ENCODE data around the gene RPRD1A. TPM values are rescaled to one million over a fixed set of nuclear protein-coding genes. Genes with fewer than 3 reads are reported as not detected.
"Not testable (repeated sequence)": the region's sequence is repeated elsewhere in the genome, so short reads cannot be mapped to it uniquely, and the experiment has no call there.

RPRD1A gene
- total RNA-seq, 1 donor from 2014 or later, result 47.7 TPM

DNA sequence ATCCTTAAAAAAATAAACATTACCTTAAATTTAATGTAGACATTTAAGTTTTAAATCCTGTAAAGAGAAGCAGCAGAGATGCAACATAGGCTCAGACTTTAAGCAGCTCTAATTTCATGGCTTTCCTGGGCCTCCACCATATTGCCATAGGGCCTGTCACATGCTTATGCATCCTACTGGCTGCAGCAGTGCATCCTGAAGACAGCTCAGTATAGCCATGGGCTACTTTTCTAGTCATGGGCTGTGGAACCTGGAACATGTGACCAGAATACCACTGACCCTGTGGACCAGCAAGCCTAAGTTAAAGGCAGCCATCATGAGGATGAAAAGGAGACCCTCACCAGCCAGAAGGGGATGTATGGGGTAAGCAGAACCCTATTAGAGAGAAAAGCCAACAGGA, 84.2 kb downstream of the RPRD1A start:
- intact Hi-C loops (cut with DNase I), result no loop called here
- ATAC-seq (ENCODE audit: poor library complexity), result no peak
- DNase-seq, result no peak

DNA sequence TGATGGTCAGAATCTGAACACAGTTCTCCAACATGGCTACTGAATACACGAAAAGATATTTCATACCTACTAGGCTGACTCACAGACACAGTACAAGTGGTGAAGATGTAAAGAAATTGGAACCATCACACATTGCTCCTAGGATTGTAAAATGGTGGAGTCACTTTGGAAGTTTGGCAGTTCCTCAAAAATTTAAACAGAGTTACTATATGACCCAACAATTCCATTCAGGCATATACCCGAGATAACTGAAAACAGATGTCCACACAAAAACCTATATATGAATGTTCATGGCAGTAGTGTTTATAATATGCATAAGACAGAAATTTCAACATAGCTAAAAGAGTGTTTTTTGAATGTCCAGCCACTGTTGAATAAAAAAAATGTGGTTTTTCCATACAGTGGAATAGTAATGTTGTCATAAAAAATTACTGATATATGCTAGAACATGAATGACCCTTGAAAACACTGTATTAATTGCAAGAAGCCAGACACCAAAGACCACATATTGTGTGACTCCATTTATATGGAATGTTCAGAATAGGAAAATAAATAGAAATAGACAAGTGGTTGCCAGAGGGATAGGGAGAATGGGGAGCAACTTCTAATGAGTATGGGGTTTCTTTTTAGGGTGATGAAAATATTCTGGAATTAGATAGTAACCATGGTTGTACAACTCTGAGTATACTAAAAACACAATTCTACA, 84.8 kb downstream of the RPRD1A start:
- ATAC-seq (ENCODE audit: poor library complexity) (no peak), DNase-seq (no peak)
- intact Hi-C loops (cut with DNase I), result no loop called here

DNA sequence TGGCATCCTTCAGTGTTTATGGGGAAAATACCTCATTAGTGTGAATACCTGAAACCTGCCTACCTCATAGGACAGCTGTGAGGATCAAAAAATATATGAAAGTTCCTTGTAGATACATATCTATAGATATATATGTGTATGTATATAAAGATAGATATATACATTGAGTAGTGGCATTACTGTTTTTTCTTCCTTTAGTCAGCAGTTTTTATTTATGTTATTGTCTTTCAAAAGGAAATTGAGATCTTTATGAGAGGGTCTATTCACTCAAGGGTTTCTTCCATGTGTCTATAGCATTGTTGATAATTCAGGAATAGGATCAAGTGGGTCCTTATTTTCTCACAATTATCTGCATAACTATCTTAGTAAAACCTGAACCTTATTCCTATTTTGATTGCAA, 88.2 kb downstream of the RPRD1A start:
- intact Hi-C loops (cut with DNase I), result no loop called here
- ATAC-seq (ENCODE audit: poor library complexity) (no peak), DNase-seq (no peak)

GRCh38 chr18:35974181-35974580, 93.2 kb downstream of the RPRD1A start:
- intact Hi-C loops (cut with DNase I), result no loop called here
- DNase-seq, result no peak
- no peak for ATAC-seq (ENCODE audit: poor library complexity)

- intact Hi-C loops (cut with DNase I), result no loop called here
- no peak for DNase-seq
- ATAC-seq (ENCODE audit: poor library complexity), result no peak
Observed at GRCh38 chr18:35973650-35974049, 93.7 kb downstream of the RPRD1A start.

GRCh38 chr18:35972197-35973000, 95.0 kb downstream of the RPRD1A start, which contains the start of gene RMP24:
TSS of gene RMP24 (plus strand) at chr18:35972679.
- peak; percentile 98 for ATAC-seq (ENCODE audit: poor library complexity)
- peak; percentile 95 for DNase-seq
- intact Hi-C loops (cut with DNase I), result no loop called here

DNA sequence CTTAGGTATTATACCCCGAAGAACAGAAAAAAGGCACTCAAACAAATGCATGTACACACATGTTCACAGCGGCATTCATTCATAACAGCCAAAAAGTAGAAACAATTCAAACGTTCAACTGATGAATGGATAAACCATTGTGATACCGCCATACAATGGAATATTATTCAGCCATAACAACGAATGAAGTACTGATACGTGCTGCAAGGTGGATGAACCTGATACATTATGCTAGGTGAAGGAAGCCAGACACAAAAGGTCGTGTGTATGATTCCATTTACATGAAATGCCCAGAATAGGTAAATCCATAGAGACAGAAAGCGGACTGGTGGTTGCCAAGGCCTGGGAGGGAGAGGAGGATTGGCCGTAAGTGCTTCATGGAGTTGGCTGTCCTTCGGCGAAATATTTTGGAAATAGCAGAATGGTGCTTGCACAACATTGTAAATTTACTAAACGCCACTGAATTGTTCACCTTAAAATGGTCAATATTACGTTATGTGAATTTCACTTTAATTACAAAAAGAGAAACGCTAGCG, 95.6 kb downstream of the RPRD1A start:
- DNase-seq (no peak), ATAC-seq (ENCODE audit: poor library complexity) (peak; percentile 35)
- intact Hi-C loops (cut with DNase I), result no loop called here

- intact Hi-C loops (cut with DNase I), result no loop called here
- no peak for DNase-seq
Observed at GRCh38 chr18:35969676-35970075, 97.7 kb downstream of the RPRD1A start.

GRCh38 chr18:35968278-35968880, 99.0 kb downstream of the RPRD1A start:
- intact Hi-C loops (cut with DNase I), result no loop called here
- ATAC-seq (ENCODE audit: poor library complexity), result no peak
- DNase-seq, result no peak

More at GRCh38 chr18:35969676-35970075, 97.7 kb downstream of the RPRD1A start:
- no peak for ATAC-seq (ENCODE audit: poor library complexity)

- ATAC-seq (ENCODE audit: poor library complexity); DNase-seq; intact Hi-C loops (cut with DNase I): not testable (repeated sequence)
Observed at GRCh38 chr18:35967866-35968265, 99.5 kb downstream of the RPRD1A start.

DNA sequence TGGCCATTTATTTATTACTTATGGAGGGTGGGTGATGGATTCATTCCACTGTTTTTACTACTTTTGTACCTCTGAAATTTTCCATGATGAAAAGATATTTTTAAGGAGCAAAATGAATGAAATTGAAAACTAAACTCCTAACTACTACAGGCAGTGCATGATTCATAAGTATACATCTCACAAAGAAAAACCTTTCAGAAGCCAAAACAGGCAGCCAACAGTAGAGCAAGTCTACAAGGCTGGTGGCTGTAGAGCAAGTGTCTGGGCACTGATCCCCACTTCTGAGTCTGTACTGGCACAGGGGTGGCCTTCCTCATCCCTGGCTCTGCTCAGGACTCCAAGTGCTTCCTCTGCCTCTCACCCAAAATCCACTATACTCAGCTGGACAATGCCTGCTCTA, 103.0 kb downstream of the RPRD1A start:
- no peak for ATAC-seq (ENCODE audit: poor library complexity)
- DNase-seq, result no peak
- intact Hi-C loops (cut with DNase I), result no loop called here

DNA sequence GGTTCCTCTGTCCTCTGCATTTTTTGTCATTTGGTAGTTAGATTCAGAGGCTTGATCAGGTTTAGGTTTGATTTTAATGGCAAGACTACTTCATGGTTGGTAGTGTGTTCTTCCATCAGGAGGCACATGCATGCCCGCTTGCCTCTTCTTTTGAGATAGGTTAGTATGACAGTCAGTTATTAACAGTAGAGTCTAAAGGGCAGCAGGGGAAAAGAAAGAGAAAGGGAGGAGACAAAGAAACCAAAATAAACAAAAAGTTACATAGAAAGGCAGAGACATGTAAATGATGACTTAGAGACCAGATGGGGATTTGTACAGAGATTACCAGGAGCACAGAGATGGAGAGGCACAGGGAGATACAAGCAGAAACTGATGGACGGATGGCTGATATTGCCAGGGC, 105.0 kb downstream of the RPRD1A start:
- ATAC-seq (ENCODE audit: poor library complexity), result no peak
- intact Hi-C loops (cut with DNase I), result no loop called here
- DNase-seq, result no peak

- ATAC-seq (ENCODE audit: poor library complexity), result no peak
- intact Hi-C loops (cut with DNase I), result no loop called here
- DNase-seq, result no peak
Observed at GRCh38 chr18:35956226-35956625, 111.1 kb downstream of the RPRD1A start.

DNA sequence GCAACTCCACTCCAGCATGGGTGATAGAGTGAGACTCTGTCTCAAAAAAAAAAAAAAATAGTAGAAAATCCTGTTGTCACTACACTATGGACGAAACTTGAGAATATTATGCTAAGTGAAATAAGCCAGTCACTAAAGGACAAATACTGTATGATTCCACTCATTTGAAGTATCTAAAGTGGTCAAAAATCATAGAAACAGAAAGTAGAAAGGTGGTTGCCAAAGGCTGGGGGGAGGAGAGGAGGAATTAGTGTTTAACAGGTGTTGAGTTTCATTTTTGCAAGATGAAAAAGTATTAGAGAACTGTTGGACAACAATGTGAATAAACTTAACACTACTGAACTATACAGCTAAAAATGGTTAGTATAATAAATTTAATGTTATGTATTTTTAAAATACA, 113.7 kb downstream of the RPRD1A start:
- ATAC-seq (ENCODE audit: poor library complexity) (no peak), DNase-seq (no peak)
- intact Hi-C loops (cut with DNase I), result no loop called here

DNA sequence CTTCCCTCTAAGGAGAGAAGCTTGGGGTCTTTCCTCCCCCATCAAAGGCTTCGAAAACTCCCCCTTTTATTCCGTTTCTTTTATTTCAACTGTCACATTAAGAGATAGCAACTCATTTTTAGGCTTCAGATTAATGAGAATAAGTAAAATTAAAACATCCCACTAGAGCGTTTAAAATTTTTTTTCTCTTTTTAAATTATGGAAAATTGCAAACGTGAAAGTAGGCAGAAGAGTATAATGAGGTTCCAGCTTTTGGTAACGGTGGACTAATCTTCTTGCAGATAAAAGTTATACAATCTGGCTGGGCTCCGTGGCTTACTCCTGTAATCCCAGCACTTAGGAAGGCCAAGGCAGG, 116.8 kb downstream of the RPRD1A start:
- no peak for ATAC-seq (ENCODE audit: poor library complexity)
- intact Hi-C loops (cut with DNase I), result loop anchor here (2.0 kb wide), 1 partner anchor 194 kb away; no protein-coding TSS in a partner anchor
- DNase-seq, result no peak

- ATAC-seq (ENCODE audit: poor library complexity) (peak; percentile 95), DNase-seq (peak; percentile 69)
- intact Hi-C loops (cut with DNase I), result loop anchor here (2.0 kb wide), 1 partner anchor 193 kb away; no protein-coding TSS in a partner anchor
Observed at GRCh38 chr18:35949903-35950627, 117.3 kb downstream of the RPRD1A start.

- ATAC-seq (ENCODE audit: poor library complexity) (no peak), DNase-seq (no peak)
- intact Hi-C loops (cut with DNase I), result no loop called here
Observed at GRCh38 chr18:35949090-35949489, 118.3 kb downstream of the RPRD1A start.

- intact Hi-C loops (cut with DNase I), result no loop called here
- ATAC-seq (ENCODE audit: poor library complexity), result no peak
Observed at GRCh38 chr18:35948080-35948479, 119.3 kb downstream of the RPRD1A start.

DNA sequence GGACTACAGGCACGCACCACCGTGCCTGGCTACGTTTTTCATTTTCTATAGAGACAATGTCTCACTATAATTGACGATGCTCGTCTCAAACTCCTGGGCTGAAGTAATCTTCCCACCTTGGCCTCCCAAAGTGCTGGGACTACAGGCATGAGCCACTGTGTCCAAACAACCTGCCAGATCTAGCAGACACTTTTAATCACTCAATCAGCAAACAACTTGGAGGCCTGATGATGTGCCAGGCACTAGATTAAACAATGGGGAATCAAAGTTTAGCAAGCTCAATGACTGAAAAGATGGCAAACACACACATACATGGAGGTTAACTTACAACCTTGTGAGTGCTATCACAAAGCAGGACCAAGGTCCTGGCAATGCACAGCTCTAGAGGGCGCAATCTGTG, 124.7 kb downstream of the RPRD1A start:
- DNase-seq (no peak), ATAC-seq (ENCODE audit: poor library complexity) (no peak)
- intact Hi-C loops (cut with DNase I), result no loop called here

More at GRCh38 chr18:35948080-35948479, 119.3 kb downstream of the RPRD1A start:
- DNase-seq, result no peak

Measured in Right ventricle myocardium superior (tissue), 1 donor.